DMS114 treated with DMSO at 0.1 percent for 48 hours (cell line): ENCODE results near the gene ABAT.

Experiments used
- DNase-seq: peaks from one replicate; lab custom pipeline; 2025; ENCODE audit not compliant: unreplicated experiment; lab: John Stamatoyannopoulos, UW

The ABAT gene

GRCh38 chr16:8648877-8649276 lies 25.5 kb upstream of the ABAT start:
- no peak for DNase-seq

DNA sequence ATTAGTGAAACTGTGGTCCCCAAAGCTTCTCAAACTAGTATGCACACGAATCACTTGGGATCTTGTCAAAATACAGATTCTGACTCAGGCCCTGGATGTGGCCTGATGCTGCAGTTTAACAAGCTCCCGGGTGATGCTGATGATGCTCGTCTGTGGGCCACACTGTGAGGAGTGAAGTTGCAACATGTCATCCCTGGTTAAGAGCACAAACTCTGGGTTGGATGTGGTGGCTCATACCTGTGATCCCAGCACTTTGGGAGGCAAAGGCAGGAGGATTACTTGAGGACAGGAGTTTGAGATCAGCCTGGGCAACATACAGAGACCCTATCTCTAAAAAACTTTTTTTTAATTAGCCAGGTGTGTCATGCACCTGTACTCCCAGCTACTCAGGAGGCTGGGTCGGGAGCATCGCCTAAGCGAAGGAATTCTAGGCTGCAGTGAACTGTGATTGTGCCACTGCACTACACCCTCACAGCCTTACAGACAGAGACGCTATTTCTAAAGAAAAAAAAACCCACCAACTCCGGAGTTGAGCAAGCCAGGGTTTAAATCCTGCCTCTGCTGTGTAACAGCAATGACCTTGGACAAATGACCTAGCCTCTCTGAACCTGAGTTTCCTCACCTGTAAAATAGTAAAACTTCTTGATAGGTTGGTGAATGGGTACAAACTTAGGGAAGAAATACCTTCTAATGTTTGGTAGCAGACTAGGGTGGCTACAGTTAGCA lies 24.4 kb upstream of the ABAT start:
- no peak for DNase-seq

GRCh38 chr16:8651958-8652357 lies 22.5 kb upstream of the ABAT start:
- DNase-seq: peak; percentile 8

GRCh38 chr16:8655184-8655717 lies 19.2 kb upstream of the ABAT start:
- no peak for DNase-seq

DNA sequence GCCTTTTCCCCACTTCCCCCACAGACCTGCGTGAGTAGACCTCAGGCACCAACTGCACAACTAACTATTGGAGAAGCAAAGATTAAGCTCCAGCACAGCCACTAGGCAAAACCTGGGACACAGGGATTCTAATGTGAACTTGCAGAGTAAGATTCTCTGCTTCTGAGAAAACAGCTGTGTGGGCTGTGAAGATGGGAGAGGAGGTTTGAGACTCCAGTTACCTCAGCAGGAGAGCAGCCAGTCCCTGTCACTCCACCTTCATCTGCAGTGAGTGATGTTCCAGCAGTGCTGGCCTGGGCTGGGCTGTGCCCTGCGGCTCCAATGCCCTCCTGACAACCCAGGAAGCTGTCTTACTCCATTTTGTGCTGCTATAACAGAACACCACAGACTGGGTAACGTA lies 18.0 kb upstream of the ABAT start:
- no peak for DNase-seq

DNA sequence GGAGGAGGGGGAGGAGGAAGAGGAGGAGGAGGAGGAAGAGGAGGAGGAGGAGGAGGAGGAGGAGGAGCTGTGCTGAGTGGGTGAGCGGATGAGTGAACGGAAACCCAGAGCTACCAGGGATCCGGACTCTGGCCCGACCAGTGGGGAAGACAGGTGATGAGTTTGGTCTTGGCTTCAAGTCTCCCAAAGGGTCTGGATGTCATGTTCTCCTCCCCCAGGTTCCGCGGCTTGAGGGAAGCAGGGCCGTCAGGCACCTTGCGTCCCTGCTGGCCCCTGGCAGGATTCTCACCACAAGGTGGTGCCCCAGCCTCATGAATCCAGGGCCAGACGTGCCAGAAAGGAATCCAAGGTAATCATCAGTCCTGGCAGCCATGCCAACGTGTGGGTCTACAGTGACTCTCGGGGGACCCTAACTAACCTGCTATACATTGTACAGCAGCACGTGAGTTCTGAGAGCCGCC lies 13.5 kb upstream of the ABAT start:
- DNase-seq: peak; percentile 4

GRCh38 chr16:8661703-8662102 lies 12.7 kb upstream of the ABAT start:
- DNase-seq: no peak

DNA sequence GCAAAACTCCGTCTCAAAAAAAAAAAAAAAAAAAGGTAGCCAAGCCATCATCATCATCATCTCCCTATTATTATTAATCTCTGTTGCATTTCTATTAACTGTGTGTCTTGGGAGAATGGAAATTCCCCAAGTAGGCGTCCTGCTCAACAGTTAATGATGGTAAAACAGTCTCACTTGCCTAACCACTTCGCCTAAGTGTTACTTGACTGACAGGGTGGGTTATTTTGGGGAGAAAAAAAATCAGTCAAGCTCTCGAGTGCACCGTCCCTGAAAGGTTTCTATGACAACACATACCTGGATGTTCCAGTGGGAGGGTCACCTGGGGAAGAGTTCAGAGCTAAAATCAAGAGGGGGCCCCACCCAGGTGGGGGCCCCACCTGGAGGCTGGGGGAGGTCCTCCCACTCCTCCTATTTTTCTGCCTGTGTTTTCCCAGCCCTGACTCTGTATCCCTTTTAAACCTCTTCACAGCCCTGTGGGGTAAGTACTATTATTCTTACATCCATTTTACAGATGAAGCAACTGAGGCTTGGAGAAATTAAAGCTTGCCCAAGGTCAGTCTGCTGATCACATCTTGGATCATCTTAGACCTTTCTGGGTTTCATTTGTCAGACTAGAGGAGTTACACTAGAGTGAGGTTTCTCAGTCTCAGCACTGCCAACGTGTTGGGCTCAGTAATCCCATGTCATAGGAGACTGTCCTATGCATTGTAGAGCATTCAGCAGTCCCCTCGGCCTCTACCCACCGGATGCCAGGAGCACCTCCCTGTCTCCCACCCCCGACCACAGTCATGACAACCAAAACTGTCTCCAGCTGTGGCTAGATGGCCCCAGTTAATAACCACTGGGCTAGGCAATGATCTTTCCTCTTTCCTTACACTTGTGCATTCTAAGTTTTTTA lies 11.0 kb upstream of the ABAT start:
- DNase-seq: no peak

DNA sequence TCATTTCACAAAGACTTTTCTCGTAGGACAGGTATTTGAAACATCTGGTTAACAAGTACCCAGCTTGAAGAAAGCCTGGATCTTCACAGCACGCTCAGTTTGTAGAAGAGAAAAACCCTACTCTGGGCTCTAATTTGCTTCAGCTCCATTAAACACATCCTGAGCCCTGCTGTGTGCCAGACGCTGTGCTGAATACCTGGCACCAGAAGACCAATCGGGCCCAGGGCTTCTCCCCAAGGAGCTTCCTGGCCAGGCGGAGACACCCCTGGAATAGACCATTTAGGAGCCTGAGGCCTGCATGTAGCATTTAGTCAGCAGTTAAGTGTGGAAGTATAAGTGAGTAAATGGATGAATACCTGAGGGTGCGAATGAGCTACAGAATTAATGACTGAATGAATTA lies 8.9 kb upstream of the ABAT start:
- DNase-seq: no peak

- DNase-seq: no peak
These were observed 6.9 kb upstream of the ABAT start for GRCh38 chr16:8667492-8667891.

DNA sequence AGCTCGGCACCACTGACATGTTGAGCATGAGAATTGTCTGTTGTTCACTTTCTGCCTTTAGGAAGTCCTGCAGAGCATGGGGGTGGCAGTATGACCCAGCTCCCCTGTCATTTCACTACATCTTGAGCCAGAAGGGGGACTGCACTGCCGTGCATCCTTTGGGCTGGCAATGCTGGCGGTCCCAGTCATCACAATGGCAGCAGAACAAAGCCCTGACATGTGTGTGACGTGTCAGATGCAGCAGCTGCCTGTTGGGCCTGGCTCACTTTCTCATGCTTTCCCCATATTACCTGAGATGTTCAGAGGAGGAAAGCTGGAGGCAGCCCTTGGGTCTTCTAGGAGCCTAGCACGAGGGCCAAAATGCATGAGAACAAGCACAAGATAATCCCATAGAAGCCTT lies 6.3 kb upstream of the ABAT start:
- no peak for DNase-seq

- DNase-seq: no peak
These were observed 4.9 kb upstream of the ABAT start for GRCh38 chr16:8669481-8669880.

DNA sequence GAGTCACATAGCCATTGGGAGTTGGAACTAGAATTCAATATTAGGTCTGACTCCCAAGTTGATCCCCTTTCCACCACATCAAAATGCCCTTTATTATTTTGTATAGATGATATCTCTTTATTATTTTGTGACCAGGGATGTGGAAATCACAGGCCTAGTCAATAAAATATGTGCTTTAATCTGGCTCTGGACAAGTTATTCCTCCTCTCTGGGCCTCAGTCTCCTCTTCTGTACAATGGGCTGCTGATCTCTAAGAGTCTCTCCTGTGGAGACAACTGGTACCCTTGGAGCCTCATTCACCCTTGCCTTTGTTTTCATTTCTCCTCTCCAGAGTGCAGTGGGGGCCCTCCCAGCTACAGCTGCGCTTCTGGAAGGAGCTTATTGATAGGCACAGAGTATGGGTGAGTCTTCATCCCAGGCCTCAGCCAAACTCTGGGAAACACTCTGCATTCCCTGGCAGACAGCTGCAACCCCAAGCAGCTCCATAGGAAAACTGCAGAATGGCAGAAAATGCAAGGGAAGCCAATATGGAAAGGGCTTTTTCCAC lies 4.3 kb upstream of the ABAT start:
- DNase-seq: no peak

DNA sequence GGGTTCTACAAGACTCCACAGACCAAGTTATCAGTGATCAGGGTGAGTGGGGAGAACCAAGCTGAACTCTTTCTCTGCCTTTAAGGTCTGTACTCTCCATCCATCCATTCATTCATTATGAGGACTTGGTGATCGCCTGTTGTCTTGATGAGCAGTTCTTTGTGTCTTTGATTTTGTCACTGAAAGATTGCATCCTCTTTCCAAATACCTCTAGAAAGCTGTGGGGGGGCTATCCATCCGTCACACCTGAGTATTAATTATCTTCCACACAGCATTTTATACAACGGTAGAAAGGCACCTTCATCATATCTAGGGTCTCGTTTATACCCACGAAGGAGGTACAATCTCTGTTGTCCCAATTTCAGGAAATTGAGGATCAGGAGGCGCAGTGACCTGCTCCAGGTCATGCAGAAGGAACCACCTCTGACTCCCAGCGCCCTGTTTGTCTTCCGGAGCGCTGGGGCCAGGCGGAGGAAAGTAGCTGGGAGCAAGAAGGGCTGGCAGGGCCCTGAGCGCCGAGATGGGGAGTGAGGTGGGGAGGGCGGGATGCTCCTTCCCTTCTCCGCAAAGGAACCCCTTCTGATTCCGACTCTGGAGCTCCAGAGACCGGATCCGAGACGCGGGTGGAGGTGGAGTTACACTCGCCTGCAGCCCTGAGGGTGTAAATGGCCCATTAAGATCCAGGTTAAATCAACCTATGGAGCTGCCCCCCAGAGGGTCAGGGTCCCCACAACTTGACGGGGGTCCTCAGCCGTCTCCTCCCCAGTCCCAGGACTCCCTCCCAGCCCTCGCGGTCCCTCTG lies 605 bp upstream of the ABAT start:
- no peak for DNase-seq

DNA sequence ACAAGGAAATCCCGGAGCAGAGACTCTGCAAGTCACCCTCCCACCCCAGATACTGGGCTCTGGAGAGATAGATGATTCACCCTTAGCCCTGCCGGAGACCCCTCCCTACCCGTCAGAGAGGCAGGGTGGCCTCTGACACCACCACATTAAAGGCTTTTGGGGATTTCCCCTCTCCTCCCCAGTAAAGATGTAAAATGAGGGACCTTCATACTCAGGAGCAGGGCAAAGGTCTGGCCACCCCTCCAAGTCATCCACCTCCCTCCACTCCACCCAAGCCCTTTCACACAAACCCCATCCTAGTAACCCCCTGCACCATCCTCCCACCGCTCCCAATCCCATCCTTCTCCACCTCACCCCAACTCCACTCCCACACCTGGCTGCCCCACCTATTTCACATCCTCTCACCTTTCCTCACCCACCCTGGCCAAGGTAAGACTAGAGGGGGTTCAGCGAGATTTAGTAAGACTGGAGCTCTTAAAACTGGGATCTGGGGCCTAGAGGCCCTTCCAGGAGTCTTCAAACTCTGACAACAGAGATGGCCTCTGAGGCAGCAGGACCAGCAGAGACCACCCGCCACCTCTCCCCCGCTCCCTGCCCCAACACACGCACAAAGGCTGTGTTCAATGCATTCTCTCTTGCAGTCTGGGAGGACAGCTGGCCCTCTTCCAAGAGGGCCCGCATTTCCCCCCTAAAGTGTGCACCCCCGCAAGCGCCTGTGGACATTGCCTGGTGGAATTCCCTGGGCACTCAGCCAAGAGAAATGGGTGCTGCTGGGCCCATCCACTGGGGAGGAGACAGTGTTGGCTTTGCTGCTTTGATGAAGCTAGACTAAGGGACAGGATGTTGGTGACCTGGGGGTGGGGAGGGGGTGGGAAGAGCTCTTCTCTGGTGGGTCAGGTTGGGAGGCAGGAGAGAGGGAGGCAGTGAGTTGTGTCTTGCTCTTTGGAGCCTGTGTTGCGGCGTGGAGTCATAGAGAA lies 1.1 kb downstream of the ABAT start:
- no peak for DNase-seq

DNA sequence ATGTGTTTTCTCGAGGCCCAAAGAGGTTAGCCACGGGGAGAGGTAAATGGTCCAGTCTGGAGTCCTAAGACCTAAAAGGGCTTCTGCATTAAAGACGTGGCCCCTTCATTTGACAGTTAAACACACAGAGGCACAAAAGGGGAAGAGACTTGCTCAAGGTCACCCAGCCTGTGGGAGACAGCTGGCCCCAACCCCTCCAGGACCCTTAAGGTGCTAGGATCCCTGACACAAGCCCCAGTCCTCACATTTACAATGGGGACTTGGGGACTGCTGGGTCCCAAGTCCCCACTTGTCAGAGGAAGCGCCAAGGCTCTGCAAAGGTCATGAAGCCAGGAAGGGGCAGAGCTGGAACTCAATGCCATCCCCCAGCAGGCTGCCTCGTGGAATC lies 1.7 kb downstream of the ABAT start:
- DNase-seq: no peak

DNA sequence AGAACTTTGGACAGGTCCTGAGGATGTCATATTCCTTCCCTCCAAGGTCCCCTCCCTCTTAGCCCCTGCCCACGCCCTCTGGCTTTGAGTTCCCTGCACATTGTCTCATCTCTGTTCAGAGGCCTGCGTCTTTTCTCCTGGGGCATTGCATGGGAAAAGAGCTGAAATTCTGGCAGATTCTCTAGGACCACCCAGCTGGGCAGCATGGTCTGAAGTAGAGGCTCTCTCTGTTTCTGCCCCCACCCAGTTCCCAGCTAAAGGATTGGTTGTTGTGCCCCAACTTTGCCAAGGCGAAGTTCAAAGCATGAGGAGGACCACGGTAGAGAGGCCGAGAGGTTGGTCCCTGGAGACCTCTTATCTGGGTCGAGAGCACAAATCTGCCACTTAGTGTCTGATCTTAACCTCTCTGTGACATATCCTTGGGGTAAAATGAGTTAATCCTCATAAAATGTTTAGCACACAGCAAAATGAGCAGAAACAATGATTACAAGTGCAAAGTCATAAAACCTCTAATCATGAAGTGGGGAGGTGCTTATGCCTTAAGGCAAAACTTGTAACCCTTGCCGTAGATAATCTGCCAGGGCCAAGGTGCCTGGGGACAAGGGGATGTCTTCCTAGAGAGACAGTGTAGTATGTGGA lies 2.4 kb downstream of the ABAT start:
- no peak for DNase-seq

GRCh38 chr16:8677481-8677880 lies 3.1 kb downstream of the ABAT start:
- DNase-seq: no peak
